CD14-positive monocyte (primary cell): ENCODE results near the gene TLCD3A. TPM values are rescaled to one million over a fixed set of nuclear protein-coding genes. Genes with fewer than 3 reads are reported as not detected.

Experiments
- DNase-seq, 3 donors: peaks; one replicate each; pipeline ENCODE4 v3.0.0-alpha.2; 2011 to 2022
- H2AFZ ChIP-seq: 2 replicates; pipeline ENCODE4 v1.6.0; 2012; ENCODE audit warnings: mild to moderate bottlenecking, low read depth, low read length, inconsistent platforms; ENCODE audit not compliant: insufficient read depth, poor library complexity, severe bottlenecking
- H3K27ac ChIP-seq, 2 donors: 1 replicate in 1 of 2; 2 replicates in 1 of 2; pipeline ENCODE4 v1.5.1; 2012 to 2013; ENCODE audit warnings: low read length in 2 of 2, control low read depth in 1 of 2, inconsistent platforms in 1 of 2, low read depth in 1 of 2, mild to moderate bottlenecking in 1 of 2
- H3K27me3 ChIP-seq, 2 donors: one replicate each; pipeline versions ENCODE4 v1.6.0 to v1.6.1; 2011 to 2013; ENCODE audit warnings: low read length in 2 of 2; ENCODE audit not compliant: control insufficient read depth in 2 of 2, insufficient read depth in 2 of 2
- H3K36me3 ChIP-seq, 2 donors: replicated peaks in 1 of 2; 1 replicate in 1 of 2; 2 replicates in 1 of 2; pipeline versions ENCODE4 v1.5.1 to v1.6.1; 2012 to 2013; ENCODE audit warnings: low read length in 2 of 2, control low read depth in 1 of 2, inconsistent platforms in 1 of 2, mild to moderate bottlenecking in 1 of 2; ENCODE audit not compliant: insufficient read depth in 2 of 2, control insufficient read depth in 1 of 2
- H3K4me1 ChIP-seq, 2 donors: 1 replicate in 1 of 2; 2 replicates in 1 of 2; pipeline versions ENCODE4 v1.5.1 to v1.6.1; 2012 to 2013; ENCODE audit warnings: low read length in 2 of 2, control low read depth in 1 of 2, inconsistent platforms in 1 of 2, mild to moderate bottlenecking in 1 of 2, moderate library complexity in 1 of 2; ENCODE audit not compliant: insufficient read depth in 2 of 2, control insufficient read depth in 1 of 2
- H3K4me2 ChIP-seq: replicated peaks from 2 replicates; pipeline ENCODE3; 2012; ENCODE audit warnings: low read length, moderate library complexity, mild to moderate bottlenecking; ENCODE audit not compliant: poor library complexity, severe bottlenecking; ENCODE audit errors: extremely low read depth
- H3K4me3 ChIP-seq, 3 experiments: fragments of 200-600 bp in 1 of 3; sonication (generic) in 1 of 3; replicated peaks in 1 of 3; 1 replicate in 2 of 3; 2 replicates in 1 of 3; pipeline ENCODE4 v1.5.1; 2011 to 2013; ENCODE audit warnings: low read length in 3 of 3, mild to moderate bottlenecking in 3 of 3, control low read depth in 2 of 3, low read depth in 2 of 3, inconsistent platforms in 1 of 3, moderate library complexity in 1 of 3
- H3K79me2 ChIP-seq: 2 replicates; pipeline ENCODE4 v1.6.0; 2012; ENCODE audit warnings: mild to moderate bottlenecking, control low read depth, inconsistent platforms, low read length, moderate library complexity; ENCODE audit not compliant: insufficient read depth
- H3K9ac ChIP-seq: 2 replicates; pipeline ENCODE4 v1.6.0; 2017; ENCODE audit warnings: low read length, mild to moderate bottlenecking; ENCODE audit not compliant: insufficient read depth, poor library complexity, severe bottlenecking
- H3K9me3 ChIP-seq, 2 donors: replicated peaks in 1 of 2; 1 replicate in 1 of 2; 2 replicates in 1 of 2; pipeline versions ENCODE4 v1.5.1 to v1.6.1; 2012 to 2013; ENCODE audit warnings: low read length in 2 of 2, control low read depth in 1 of 2; ENCODE audit not compliant: control insufficient read depth in 1 of 2, insufficient read depth in 1 of 2
- H4K20me1 ChIP-seq: 2 replicates; pipeline ENCODE4 v1.6.0; 2012; ENCODE audit warnings: mild to moderate bottlenecking, low read length, control low read depth, moderate library complexity; ENCODE audit not compliant: insufficient read depth
- H3K27ac Mint-ChIP-seq, 7 donors: one replicate each; pipeline ENCODE4 v1.8.0; 2020; ENCODE audit warnings: mild to moderate bottlenecking in 7 of 7, mixed read lengths in 7 of 7, moderate library complexity in 6 of 7, inconsistent platforms in 2 of 7
- H3K27me3 Mint-ChIP-seq, 3 donors: one replicate each; pipeline ENCODE4 v1.8.0; 2021 to 2022; ENCODE audit warnings: low read depth in 3 of 3, mild to moderate bottlenecking in 3 of 3, mixed read lengths in 3 of 3, moderate library complexity in 3 of 3, inconsistent platforms in 1 of 3
- H3K36me3 Mint-ChIP-seq, 2 donors: one replicate each; pipeline ENCODE4 v1.8.0; 2020; ENCODE audit warnings: mixed read lengths in 2 of 2, inconsistent platforms in 1 of 2, mild to moderate bottlenecking in 1 of 2
- H3K4me1 Mint-ChIP-seq: one replicate; pipeline ENCODE4 v1.8.0; 2020; ENCODE audit warnings: mild to moderate bottlenecking, mixed read lengths
- H3K4me3 Mint-ChIP-seq, 2 donors: one replicate each; pipeline ENCODE4 v1.8.0; 2020; ENCODE audit warnings: mild to moderate bottlenecking in 2 of 2, mixed read lengths in 2 of 2, moderate library complexity in 1 of 2
- H3K9me3 Mint-ChIP-seq, 7 donors: one replicate each; pipeline ENCODE4 v1.8.0; 2020 to 2022; ENCODE audit warnings: mixed read lengths in 7 of 7, mild to moderate bottlenecking in 6 of 7, moderate library complexity in 6 of 7, inconsistent platforms in 2 of 7
- WGBS: methylation state at CpG from one replicate; pipeline ENCODE4 v1.1.5; 2013; ENCODE audit warnings: missing lambda C conversion rate; ENCODE audit not compliant: insufficient coverage; 5-methylcytosine and 5-hydroxymethylcytosine counted together
- intact Hi-C, 2 donors: fragments of 100-400 bp; cut with micrococcal nuclease; formaldehyde crosslinking; loops; one replicate each; pipeline versions ENCODE4 v1.15.0 to v1.15.1; 2023
- polyA plus RNA-seq, 3 donors: library from polyadenylated mRNA; depleted of rRNA in 1 of 3; unstranded in 2 of 3; stranded (reverse) in 1 of 3; fragments of 300-500 nt in 2 of 3; fragments of >200 nt in 1 of 3; fragmentation: Illumina TruSeq in 2 of 3; gene quantifications; 1 replicate in 2 of 3; 2 replicates in 1 of 3; pipeline ENCODE4 v1.2.3, GENCODE V29; 2012 to 2021
- TF ChIP-seq, protein P1 (sequence below): fragments of 200-600 bp; IDR thresholded peaks from one replicate; pipeline ENCODE4 v1.8.0; 2022; ENCODE audit warnings: antibody characterized with exemption, mild to moderate bottlenecking

Gene TLCD3A
- polyA plus RNA-seq, 3 donors, result 0.09 to 1.8 (median 0.13) TPM

DNA sequence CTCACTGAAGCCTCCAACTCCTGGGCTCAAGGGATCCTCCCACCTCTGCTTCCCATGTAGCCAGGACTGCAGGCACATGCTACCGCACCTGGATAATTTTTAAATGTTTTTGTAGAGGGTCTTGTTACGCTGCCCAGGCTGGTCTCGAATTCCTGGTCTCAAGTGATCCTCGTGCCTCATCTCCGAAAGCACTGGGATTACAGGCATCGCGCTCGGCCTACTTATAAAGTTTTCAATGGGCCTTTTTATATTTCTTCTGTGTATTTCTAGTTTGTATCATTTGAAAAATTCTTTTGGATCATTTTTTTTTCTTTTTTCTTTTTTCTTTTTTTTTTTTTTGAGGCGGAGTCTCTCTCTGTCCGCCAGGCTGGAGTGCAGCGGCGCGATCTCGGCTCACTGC, 7.3 kb upstream of the TLCD3A start:
- H3K4me3 Mint-ChIP-seq, result no peak overlapping the region
- no peaks in the 10 kb centered on the region for H3K36me3 ChIP-seq
- intact Hi-C loops, result no loop called here
- no peak overlapping the region for H3K9ac ChIP-seq
- peak overlapping the region in 1 of 7 donors; percentile 71 for H3K27ac Mint-ChIP-seq
- H3K27me3 Mint-ChIP-seq, result peaks cover 3 to 12% (median 4%) of the 10 kb centered on the region in 3 donors
- H3K27me3 ChIP-seq, result peaks cover 0 to 3% of the 10 kb centered on the region in 2 donors
- H3K36me3 Mint-ChIP-seq, result no peaks in the 10 kb centered on the region
- no peaks in the 10 kb centered on the region for H3K4me1 ChIP-seq
- H3K27ac ChIP-seq, result no peak overlapping the region
- no peak for DNase-seq
- no peaks in the 10 kb centered on the region for H3K79me2 ChIP-seq
- TF ChIP-seq, protein P1, sequence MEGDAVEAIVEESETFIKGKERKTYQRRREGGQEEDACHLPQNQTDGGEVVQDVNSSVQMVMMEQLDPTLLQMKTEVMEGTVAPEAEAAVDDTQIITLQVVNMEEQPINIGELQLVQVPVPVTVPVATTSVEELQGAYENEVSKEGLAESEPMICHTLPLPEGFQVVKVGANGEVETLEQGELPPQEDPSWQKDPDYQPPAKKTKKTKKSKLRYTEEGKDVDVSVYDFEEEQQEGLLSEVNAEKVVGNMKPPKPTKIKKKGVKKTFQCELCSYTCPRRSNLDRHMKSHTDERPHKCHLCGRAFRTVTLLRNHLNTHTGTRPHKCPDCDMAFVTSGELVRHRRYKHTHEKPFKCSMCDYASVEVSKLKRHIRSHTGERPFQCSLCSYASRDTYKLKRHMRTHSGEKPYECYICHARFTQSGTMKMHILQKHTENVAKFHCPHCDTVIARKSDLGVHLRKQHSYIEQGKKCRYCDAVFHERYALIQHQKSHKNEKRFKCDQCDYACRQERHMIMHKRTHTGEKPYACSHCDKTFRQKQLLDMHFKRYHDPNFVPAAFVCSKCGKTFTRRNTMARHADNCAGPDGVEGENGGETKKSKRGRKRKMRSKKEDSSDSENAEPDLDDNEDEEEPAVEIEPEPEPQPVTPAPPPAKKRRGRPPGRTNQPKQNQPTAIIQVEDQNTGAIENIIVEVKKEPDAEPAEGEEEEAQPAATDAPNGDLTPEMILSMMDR, result no peak
- H2AFZ ChIP-seq, result no peak overlapping the region
- WGBS, result 100% methylated on average over 3 of the region's 14 CpGs
- H3K9me3 Mint-ChIP-seq, result peaks cover 0 to 3% (median 1%) of the 10 kb centered on the region in 7 donors
- H3K4me2 ChIP-seq, result no peak overlapping the region
- no peaks in the 10 kb centered on the region for H4K20me1 ChIP-seq
- no peaks in the 10 kb centered on the region for H3K9me3 ChIP-seq
- H3K4me3 ChIP-seq, result no peak overlapping the region
- no peaks in the 10 kb centered on the region for H3K4me1 Mint-ChIP-seq

DNA sequence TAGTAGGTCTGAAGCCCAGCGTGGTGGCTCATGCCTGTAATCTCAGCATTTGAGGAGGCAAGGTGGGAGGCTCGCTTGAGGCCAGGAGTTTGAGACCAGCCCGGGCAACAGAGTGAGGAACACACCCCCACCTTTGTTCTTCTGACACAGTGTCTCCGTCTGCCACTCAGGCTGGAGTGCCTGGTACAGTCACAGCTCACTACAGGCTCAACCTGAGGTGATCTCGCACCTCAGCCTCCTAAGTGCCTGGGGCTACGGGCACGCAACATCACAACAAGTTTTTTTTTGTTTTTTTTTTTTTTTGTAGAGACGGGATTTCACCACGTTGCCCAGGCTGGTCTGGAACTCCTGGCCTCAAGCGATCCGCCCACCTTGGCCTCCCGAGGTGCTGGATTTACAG, 6.7 kb upstream of the TLCD3A start:
- Histone ChIP-seq H3K27me3 (peaks cover under 1 to 8% of the 10 kb centered on the region in 2 donors), H3K27ac (no peak overlapping the region), H4K20me1 (no peaks in the 10 kb centered on the region), H3K4me3 (no peak overlapping the region), H3K4me1 (no peaks in the 10 kb centered on the region), H2AFZ (no peak overlapping the region), H3K4me2 (no peak overlapping the region), H3K9ac (no peak overlapping the region), H3K9me3 (no peaks in the 10 kb centered on the region), H3K36me3 (no peaks in the 10 kb centered on the region), H3K79me2 (no peaks in the 10 kb centered on the region)
- intact Hi-C loops, result no loop called here
- no peak overlapping the region for H3K27ac Mint-ChIP-seq
- DNase-seq, result no peak
- H3K4me3 Mint-ChIP-seq, result no peak overlapping the region
- H3K27me3 Mint-ChIP-seq, result peaks cover 6 to 18% (median 8%) of the 10 kb centered on the region in 3 donors
- WGBS, result 92% methylated on average over 2 of the region's 12 CpGs
- H3K4me1 Mint-ChIP-seq, result no peaks in the 10 kb centered on the region
- H3K9me3 Mint-ChIP-seq, result peaks cover 0 to 3% (median 1%) of the 10 kb centered on the region in 7 donors
- TF ChIP-seq, protein P1, result no peak
- no peaks in the 10 kb centered on the region for H3K36me3 Mint-ChIP-seq
